Testis (tissue), 3 donors: ENCODE measurements around the gene SFR1. TPM values are rescaled to one million over a fixed set of nuclear protein-coding genes. Genes with fewer than 3 reads are reported as not detected.
"Not testable (repeated sequence)": the region's sequence is repeated elsewhere in the genome, so short reads cannot be mapped to it uniquely, and the experiment has no call there.

Source experiments
- DNase-seq: peaks from one replicate; pipeline ENCODE4 v3.0.0-alpha.2; 2019
- H3K27ac ChIP-seq, 2 donors: fragments of 200-600 bp; sonication (generic); one replicate each; pipeline ENCODE4 v1.5.1; 2019
- H3K27me3 ChIP-seq: fragments of 200-600 bp; sonication (generic); one replicate; pipeline ENCODE4 v1.5.1; 2019
- H3K36me3 ChIP-seq: fragments of 200-600 bp; sonication (generic); one replicate; pipeline ENCODE4 v1.5.1; 2017; ENCODE audit warnings: low read depth; ENCODE audit errors: missing control alignments
- H3K4me1 ChIP-seq: fragments of 200-600 bp; sonication (generic); one replicate; pipeline ENCODE4 v1.5.1; 2019
- H3K4me3 ChIP-seq, 2 donors: fragments of 200-600 bp; sonication (generic); one replicate each; pipeline ENCODE4 v1.5.1; 2017 to 2019
- H3K9me3 ChIP-seq: fragments of 200-600 bp; sonication (generic); one replicate; pipeline ENCODE4 v1.5.1; 2017
- POLR2A ChIP-seq: fragments of 450-650 bp; IDR thresholded peaks from one replicate; pipeline ENCODE4 v1.6.1; 2017; ENCODE audit warnings: antibody characterized with exemption, mild to moderate bottlenecking, moderate library complexity
- WGBS, 2 donors: methylation state at CpG; one replicate each; pipeline ENCODE4 v1.1.5; 2018; 5-methylcytosine and 5-hydroxymethylcytosine counted together
- intact Hi-C: fragments of 100-400 bp; cut with DNase I; formaldehyde crosslinking; loops from one replicate; pipeline ENCODE4 v1.15.1; 2023; ENCODE audit warnings: low total_unique reads
- polyA plus RNA-seq: library from polyadenylated mRNA; stranded (reverse); fragments of 350-450 nt; fragmentation: Illumina TruSeq; extraction: RNeasy Lipid Tissue Mini Kit (QIAGEN cat#74804); gene quantifications from one replicate; pipeline ENCODE4 v1.2.3, GENCODE V29; 2014; ENCODE audit warnings: low read depth, low replicate concordance; ENCODE audit not compliant: insufficient read depth
- total RNA-seq, 2 donors: library from RNA; depleted of rRNA; stranded (reverse); fragments of >200 nt; gene quantifications; one replicate each; pipeline ENCODE4 v1.2.3, GENCODE V29; 2016
- TF ChIP-seq, protein P1 (sequence below), 3 experiments: fragments of 450-650 bp in 2 of 3; fragments of 200-600 bp in 1 of 3; sonication (generic) in 1 of 3; IDR thresholded peaks; one replicate each; pipeline ENCODE4 v1.5.1; 2016 to 2019; ENCODE audit warnings: antibody characterized with exemption in 3 of 3, mild to moderate bottlenecking in 2 of 3, moderate library complexity in 1 of 3

The SFR1 gene
- total and polyA plus RNA-seq, 3 donors from 2014 or later: 14.7 to 42.8 (median 25.3) TPM

DNA sequence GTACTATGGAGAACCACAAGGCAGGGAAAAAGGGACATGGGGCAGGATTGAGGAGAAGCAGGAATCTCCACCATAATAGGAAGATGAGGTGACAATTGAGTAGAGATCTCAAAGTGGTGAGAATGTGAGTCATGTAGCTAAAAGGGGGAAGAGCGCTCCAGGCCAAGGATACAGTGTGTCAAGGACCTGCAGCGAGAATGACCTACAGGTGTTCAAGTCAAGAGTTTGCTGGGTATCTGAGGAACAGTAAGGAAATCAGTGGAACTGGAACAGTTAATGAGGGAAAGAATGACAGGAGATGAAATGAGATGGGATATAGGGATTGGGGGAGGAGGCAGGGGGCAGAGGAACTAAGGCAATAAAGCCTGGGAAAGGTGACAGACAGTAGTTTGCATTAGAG, 33.6 kb downstream of the SFR1 start:
- Histone ChIP-seq H3K4me3 (no peak overlapping the region), H3K4me1 (no peaks in the 10 kb centered on the region), H3K36me3 (no peaks in the 10 kb centered on the region), H3K27ac (no peak overlapping the region), H3K27me3 (no peaks in the 10 kb centered on the region), H3K9me3 (no peaks in the 10 kb centered on the region)
- TF ChIP-seq POLR2A: no peak
- TF ChIP-seq, protein P1, sequence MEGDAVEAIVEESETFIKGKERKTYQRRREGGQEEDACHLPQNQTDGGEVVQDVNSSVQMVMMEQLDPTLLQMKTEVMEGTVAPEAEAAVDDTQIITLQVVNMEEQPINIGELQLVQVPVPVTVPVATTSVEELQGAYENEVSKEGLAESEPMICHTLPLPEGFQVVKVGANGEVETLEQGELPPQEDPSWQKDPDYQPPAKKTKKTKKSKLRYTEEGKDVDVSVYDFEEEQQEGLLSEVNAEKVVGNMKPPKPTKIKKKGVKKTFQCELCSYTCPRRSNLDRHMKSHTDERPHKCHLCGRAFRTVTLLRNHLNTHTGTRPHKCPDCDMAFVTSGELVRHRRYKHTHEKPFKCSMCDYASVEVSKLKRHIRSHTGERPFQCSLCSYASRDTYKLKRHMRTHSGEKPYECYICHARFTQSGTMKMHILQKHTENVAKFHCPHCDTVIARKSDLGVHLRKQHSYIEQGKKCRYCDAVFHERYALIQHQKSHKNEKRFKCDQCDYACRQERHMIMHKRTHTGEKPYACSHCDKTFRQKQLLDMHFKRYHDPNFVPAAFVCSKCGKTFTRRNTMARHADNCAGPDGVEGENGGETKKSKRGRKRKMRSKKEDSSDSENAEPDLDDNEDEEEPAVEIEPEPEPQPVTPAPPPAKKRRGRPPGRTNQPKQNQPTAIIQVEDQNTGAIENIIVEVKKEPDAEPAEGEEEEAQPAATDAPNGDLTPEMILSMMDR (IDR thresholded peaks at IDR 0.05): no peak
- intact Hi-C loops: no loop called here
- WGBS, 2 donors: 83 to 89% methylated on average over 2 of the region's 2 CpGs
- no peak for DNase-seq

DNA sequence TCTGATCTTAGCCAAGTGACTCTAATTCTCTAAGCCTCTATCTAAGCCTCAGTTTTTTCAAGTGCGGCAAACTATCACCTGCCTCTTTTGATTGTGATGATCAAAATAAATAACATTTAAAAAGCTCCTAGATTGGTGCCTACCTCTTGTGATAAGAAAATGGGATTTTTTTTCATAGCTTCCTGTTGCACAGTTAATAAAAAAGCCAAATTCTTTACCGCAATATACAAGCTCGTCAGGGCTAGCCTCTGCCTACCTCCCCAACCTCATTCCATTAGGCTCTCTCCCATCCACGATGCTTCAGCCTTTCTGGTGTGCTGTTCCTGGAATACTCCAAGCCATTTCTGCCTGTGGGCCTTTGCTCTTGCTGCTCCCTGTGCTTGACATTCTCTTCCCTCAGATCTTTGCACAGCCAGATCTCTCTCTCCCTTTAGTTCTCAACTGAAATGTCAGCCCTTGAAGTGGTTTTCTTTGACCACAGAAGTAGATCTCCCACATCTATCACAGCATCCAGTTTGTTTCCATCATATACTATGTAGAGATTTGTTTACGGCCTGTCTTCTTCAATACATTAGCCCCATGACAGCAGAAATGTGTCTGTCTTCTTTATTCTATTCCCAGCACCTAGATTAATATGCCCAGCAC, 48.8 kb downstream of the SFR1 start:
- no peaks in the 10 kb centered on the region for H3K4me1 ChIP-seq
- no peaks in the 10 kb centered on the region for H3K36me3 ChIP-seq
- 86 to 93% methylated on average over 5 of the region's 5 CpGs for WGBS, 2 donors
- no peaks in the 10 kb centered on the region for H3K9me3 ChIP-seq
- no peak for TF ChIP-seq POLR2A
- TF ChIP-seq, protein P1 (IDR thresholded peaks at IDR 0.05): no peak
- no peak overlapping the region for H3K4me3 ChIP-seq
- intact Hi-C loops: no loop called here
- H3K27ac ChIP-seq: no peak overlapping the region
- DNase-seq: no peak
- no peaks in the 10 kb centered on the region for H3K27me3 ChIP-seq

DNA sequence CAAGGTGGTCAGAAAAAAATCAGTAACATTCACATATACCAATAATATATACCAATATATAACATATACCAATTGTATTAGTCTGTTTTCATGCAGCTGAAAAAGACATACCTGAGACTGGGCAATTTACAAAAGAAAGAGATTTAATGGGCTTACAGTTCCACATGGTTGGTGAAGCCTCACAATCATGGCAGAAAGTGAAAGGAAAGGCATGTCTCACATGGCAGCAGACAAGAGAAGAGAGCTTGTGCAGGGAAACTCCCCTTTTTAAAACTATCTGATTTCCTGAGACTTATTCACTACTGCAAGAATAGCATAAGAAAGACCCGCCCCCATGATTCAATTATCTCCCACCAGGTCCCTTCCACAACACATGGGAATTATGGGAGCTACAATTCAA, 52.2 kb downstream of the SFR1 start:
- H3K4me3 ChIP-seq, DNase-seq, H3K27ac ChIP-seq, H3K4me1 ChIP-seq, H3K27me3 ChIP-seq, intact Hi-C loops, H3K36me3 ChIP-seq, H3K9me3 ChIP-seq: not testable (repeated sequence)
- WGBS, 2 donors: 73 to 90% methylated on average over 1 of the region's 1 CpG

Other genes with a start within 250 kb of the SFR1 start
- 10 to 100 TPM; 48.2 to 50.5 TPM for gene STN1, start 204.0 kb upstream of the SFR1 start, total RNA-seq
- 50.1 TPM for gene STN1, start 204.0 kb upstream of the SFR1 start, polyA plus RNA-seq
- 10 to 100 TPM; 57.7 to 59.4 TPM for gene SLK, start 155.0 kb upstream of the SFR1 start, total RNA-seq
- gene SLK, start 155.0 kb upstream of the SFR1 start, polyA plus RNA-seq: 10.7 TPM
- 10 to 100 TPM in 1 of 2 donors, 1 to 10 TPM in 1; 7.1 to 30.6 TPM for gene COL17A1, start 36.3 kb upstream of the SFR1 start, total RNA-seq
- 17.1 TPM for gene COL17A1, start 36.3 kb upstream of the SFR1 start, polyA plus RNA-seq
- 10 to 100 TPM; 37.8 to 72.8 TPM for gene CFAP43, start 110.2 kb downstream of the SFR1 start, total RNA-seq
- gene CFAP43, start 110.2 kb downstream of the SFR1 start, polyA plus RNA-seq: 60.7 TPM
- gene GSTO1, start 132.7 kb downstream of the SFR1 start, total RNA-seq: 10 to 100 TPM in 1 of 2 donors, 1 to 10 TPM in 1; 10.0 to 16.4 TPM
- 35.2 TPM for gene GSTO1, start 132.7 kb downstream of the SFR1 start, polyA plus RNA-seq
- 10 to 100 TPM; 28.9 to 51.7 TPM for gene GSTO2, start 147.0 kb downstream of the SFR1 start, total RNA-seq
- 53.7 TPM for gene GSTO2, start 147.0 kb downstream of the SFR1 start, polyA plus RNA-seq
- gene ITPRIP, start 216.3 kb downstream of the SFR1 start, total RNA-seq: 10 to 100 TPM; 21.6 to 29.5 TPM
- gene ITPRIP, start 216.3 kb downstream of the SFR1 start, polyA plus RNA-seq: 21.5 TPM
- 10 to 100 TPM; 10.1 to 14.6 TPM for gene CFAP58, start 231.7 kb downstream of the SFR1 start, total RNA-seq
- 16.3 TPM for gene CFAP58, start 231.7 kb downstream of the SFR1 start, polyA plus RNA-seq